ENCODE data around the gene SLC19A2. TPM values are rescaled to one million over a fixed set of nuclear protein-coding genes. Genes with fewer than 3 reads are reported as not detected.
"Not testable (repeated sequence)": the region's sequence is repeated elsewhere in the genome, so short reads cannot be mapped to it uniquely, and the experiment has no call there.

SLC19A2 gene
- total RNA-seq, 2 experiments from 2014 or later = 3.2 to 6.5 TPM

GRCh38 chr1:169508432-169509338 is 22.9 kb upstream of the SLC19A2 start:
- ChIA-PET CTCF (ENCODE audit: unreplicated experiment) (no interaction called here), POLR2A (interaction anchor here (1.7 kb wide), 1 partner anchor 12 kb away, joined by 7 read pairs; no protein-coding TSS in a partner anchor)
- no peak overlapping the region for H3K4me3 ChIP-seq (ENCODE audit: low read depth, low read length, poor library complexity, severe bottlenecking)
- H3K36me3 ChIP-seq (ENCODE audit: insufficient read depth, low read length) = no peaks in the 10 kb centered on the region
- no peak overlapping the region for H3K4me2 ChIP-seq (ENCODE audit: low read length)
- no peak for DNase-seq (ENCODE audit: low spot score)
- no peaks in the 10 kb centered on the region for H3K9me2 ChIP-seq (ENCODE audit: insufficient read depth, low read length)
- H3K4me1 ChIP-seq (ENCODE audit: insufficient read depth, low read length, poor library complexity, severe bottlenecking) = no peaks in the 10 kb centered on the region
- no peak for TF ChIP-seq CTCF (conservative IDR thresholded peaks at IDR 0.05; ENCODE audit: low read length)
- TF ChIP-seq EZH2phosphoT487 (IDR thresholded peaks at IDR 0.05; ENCODE audit: borderline replicate concordance, low read depth, low read length) = no peak
- no peak overlapping the region for H3K27ac ChIP-seq (ENCODE audit: low read depth, low read length, poor library complexity, severe bottlenecking)
- H4K20me1 ChIP-seq (ENCODE audit: insufficient read depth, low read length) = no peaks in the 10 kb centered on the region
- H2AFZ ChIP-seq (ENCODE audit: low read length) = peak overlapping the region; percentile 49; the same call in 1 of the 2 replicates
- intact Hi-C loops (cut with micrococcal nuclease; ENCODE audit: unreplicated experiment) = no loop called here
- no TSS peak for BruUV-seq (replicated peaks)
- H3K9me3 ChIP-seq (ENCODE audit: low read length) = no peaks in the 10 kb centered on the region
- H3K79me2 ChIP-seq (ENCODE audit: insufficient read depth, low read depth, low read length) = no peaks in the 10 kb centered on the region

GRCh38 chr1:169507413-169507812 is 21.7 kb upstream of the SLC19A2 start:
- Histone ChIP-seq H3K79me2 (ENCODE audit: insufficient read depth, low read depth, low read length) (no peaks in the 10 kb centered on the region), H2AFZ (ENCODE audit: low read length) (no peak overlapping the region), H3K9me3 (ENCODE audit: low read length) (no peaks in the 10 kb centered on the region), H3K4me2 (ENCODE audit: low read length) (no peak overlapping the region), H3K36me3 (ENCODE audit: insufficient read depth, low read length) (no peaks in the 10 kb centered on the region), H3K4me1 (ENCODE audit: insufficient read depth, low read length, poor library complexity, severe bottlenecking) (no peaks in the 10 kb centered on the region), H3K9me2 (ENCODE audit: insufficient read depth, low read length) (no peaks in the 10 kb centered on the region), H3K4me3 (ENCODE audit: low read depth, low read length, poor library complexity, severe bottlenecking) (no peak overlapping the region), H3K27ac (ENCODE audit: low read depth, low read length, poor library complexity, severe bottlenecking) (no peak overlapping the region), H4K20me1 (ENCODE audit: insufficient read depth, low read length) (no peaks in the 10 kb centered on the region)
- BruUV-seq (replicated peaks) = no TSS peak
- intact Hi-C loops (cut with micrococcal nuclease; ENCODE audit: unreplicated experiment) = no loop called here
- CTCF ChIA-PET (ENCODE audit: unreplicated experiment) = no interaction called here
- POLR2A ChIA-PET = interaction anchor here (1.1 to 1.7 kb wide), 2 partner anchors 11 to 29 kb away, joined by 5 to 7 read pairs; no protein-coding TSS in a partner anchor
- no peak for DNase-seq (ENCODE audit: low spot score)
- TF ChIP-seq EZH2phosphoT487 (IDR thresholded peaks at IDR 0.05; ENCODE audit: borderline replicate concordance, low read depth, low read length) = no peak
- TF ChIP-seq CTCF (conservative IDR thresholded peaks at IDR 0.05; ENCODE audit: low read length) = no peak

GRCh38 chr1:169503601-169504000 is 17.9 kb upstream of the SLC19A2 start:
- intact Hi-C loops (cut with micrococcal nuclease; ENCODE audit: unreplicated experiment); BruUV-seq (replicated peaks); H3K4me3 ChIP-seq (ENCODE audit: low read depth, low read length, poor library complexity, severe bottlenecking); H3K36me3 ChIP-seq (ENCODE audit: insufficient read depth, low read length); CTCF ChIA-PET (ENCODE audit: unreplicated experiment); H3K27ac ChIP-seq (ENCODE audit: low read depth, low read length, poor library complexity, severe bottlenecking); H3K4me1 ChIP-seq (ENCODE audit: insufficient read depth, low read length, poor library complexity, severe bottlenecking); POLR2A ChIA-PET; H4K20me1 ChIP-seq (ENCODE audit: insufficient read depth, low read length); H2AFZ ChIP-seq (ENCODE audit: low read length); H3K4me2 ChIP-seq (ENCODE audit: low read length); H3K9me3 ChIP-seq (ENCODE audit: low read length); H3K79me2 ChIP-seq (ENCODE audit: insufficient read depth, low read depth, low read length); DNase-seq (ENCODE audit: low spot score); H3K9me2 ChIP-seq (ENCODE audit: insufficient read depth, low read length): not testable (repeated sequence)

Data from OCI-LY7 (cell line).